Smooth muscle cell (in vitro differentiated cells): ENCODE results near the gene COL8A2. TPM values are rescaled to one million over a fixed set of nuclear protein-coding genes. Genes with fewer than 3 reads are reported as not detected.

Experiments used
- DNase-seq: peaks from one replicate; lab custom pipeline; 2025; ENCODE audit not compliant: unreplicated experiment; lab: John Stamatoyannopoulos, UW
- H2AFZ ChIP-seq: fragments of 200-600 bp; sonication (generic); 2 replicates; pipeline ENCODE4 v1.6.0; 2016; ENCODE audit warnings: antibody characterized with exemption, low read depth, mild to moderate bottlenecking
- H3F3A ChIP-seq: fragments of 200-600 bp; sonication (generic); 2 replicates; pipeline ENCODE4 v1.6.0; 2017; ENCODE audit warnings: antibody characterized with exemption, low read depth
- H3K27ac ChIP-seq: fragments of 200-600 bp; sonication (generic); 2 replicates; pipeline ENCODE4 v1.5.1; 2016; ENCODE audit warnings: low read depth, mild to moderate bottlenecking
- H3K27me3 ChIP-seq: fragments of 200-600 bp; sonication (generic); 2 replicates; pipeline ENCODE4 v1.6.1; 2016; ENCODE audit warnings: low read depth, mild to moderate bottlenecking
- H3K36me3 ChIP-seq: fragments of 200-600 bp; sonication (generic); 2 replicates; pipeline ENCODE4 v1.5.1; 2016; ENCODE audit warnings: low read depth
- H3K4me1 ChIP-seq: fragments of 200-600 bp; sonication (generic); 2 replicates; pipeline ENCODE4 v1.5.1; 2016; ENCODE audit warnings: low read depth
- H3K4me2 ChIP-seq: fragments of 200-600 bp; sonication (generic); 2 replicates; pipeline ENCODE4 v1.6.0; 2016; ENCODE audit warnings: mild to moderate bottlenecking
- H3K4me3 ChIP-seq: fragments of 200-600 bp; sonication (generic); 2 replicates; pipeline ENCODE4 v1.5.1; 2016; ENCODE audit warnings: mild to moderate bottlenecking
- H3K79me2 ChIP-seq: fragments of 200-600 bp; sonication (generic); 2 replicates; pipeline ENCODE4 v1.6.0; 2016; ENCODE audit warnings: low read depth, mild to moderate bottlenecking
- H3K9ac ChIP-seq: fragments of 200-600 bp; sonication (generic); 2 replicates; pipeline ENCODE4 v1.6.0; 2016; ENCODE audit warnings: low read depth
- H3K9me3 ChIP-seq: fragments of 200-600 bp; sonication (generic); replicated peaks from 2 replicates; pipeline ENCODE4 v1.5.1; 2016; ENCODE audit warnings: low read depth
- H4K20me1 ChIP-seq: fragments of 200-600 bp; sonication (generic); 2 replicates; pipeline ENCODE4 v1.6.0; 2016; ENCODE audit warnings: low read depth
- CTCF ChIP-seq: fragments of 200-600 bp; sonication (generic); IDR thresholded peaks from 2 replicates; pipeline ENCODE4 v1.5.1; 2017; ENCODE audit warnings: borderline replicate concordance, mild to moderate bottlenecking, antibody characterized with exemption; ENCODE audit not compliant: insufficient read depth, poor library complexity, severe bottlenecking
- WGBS: methylation state at CpG from one replicate; pipeline ENCODE4 v1.1.7; 2016; ENCODE audit warnings: low lambda C conversion rate; 5-methylcytosine and 5-hydroxymethylcytosine counted together
- polyA plus RNA-seq: library from polyadenylated mRNA; unstranded; fragments of >200 nt; fragmentation: Nextera tagmentation; extraction: Ambion mirVana; gene quantifications from 2 replicates; pipeline ENCODE4 v1.2.1, GENCODE V29; 2016
- total RNA-seq: library from RNA; depleted of rRNA; stranded (reverse); fragments of >200 nt; gene quantifications from 2 replicates; pipeline ENCODE4 v1.2.3, GENCODE V29; 2014

The COL8A2 gene
- total and polyA plus RNA-seq, 2 experiments from 2014 or later, result 21.7 to 59.0 TPM

DNA sequence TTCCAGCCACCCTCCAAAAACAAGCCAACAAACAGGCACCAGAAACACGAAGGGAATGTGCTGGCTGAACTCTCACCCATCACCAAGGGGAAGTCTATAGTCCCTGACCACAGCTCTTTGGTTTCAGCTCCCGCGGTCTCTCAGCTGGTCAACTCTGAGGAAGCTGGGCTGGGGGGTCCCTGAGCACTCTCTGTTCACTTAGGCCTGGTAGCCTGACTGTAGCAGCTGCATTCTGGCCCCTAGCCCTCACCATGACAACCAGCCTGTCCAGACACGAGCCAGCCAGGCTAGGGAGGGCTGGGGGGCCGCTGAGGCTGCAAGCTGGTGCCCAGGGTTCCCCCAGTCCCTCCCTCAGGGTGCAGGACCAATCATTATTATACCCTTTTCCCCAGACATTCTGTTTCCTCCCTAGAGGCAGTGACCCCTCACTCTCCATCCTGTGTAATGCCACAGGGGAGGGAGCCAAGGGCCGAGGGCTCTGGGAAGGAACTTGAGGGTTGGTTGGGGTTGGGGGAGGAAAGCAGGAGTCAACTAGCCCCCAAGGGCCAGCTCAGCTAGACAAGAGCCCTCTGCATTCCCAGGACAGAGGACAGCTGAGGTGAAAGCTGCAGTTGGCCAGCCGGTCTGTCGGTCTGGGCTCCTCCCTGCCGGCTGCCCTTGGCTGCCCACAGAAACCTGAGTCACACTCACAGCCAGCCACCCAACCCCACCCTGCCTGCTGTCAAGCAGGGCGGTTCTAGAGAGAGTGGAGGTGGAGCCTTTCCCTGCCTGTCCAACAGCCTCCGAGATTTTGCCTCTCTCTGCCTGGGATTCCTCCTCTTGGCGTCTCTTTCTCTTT, 25.5 kb upstream of the COL8A2 start:
- peaks cover 8% of the 10 kb centered on the region for H3F3A ChIP-seq
- H3K27ac ChIP-seq, result peak overlapping the region; percentile 99
- H3K4me1 ChIP-seq, result peaks cover 29% of the 10 kb centered on the region
- H3K79me2 ChIP-seq, result peaks cover 35% of the 10 kb centered on the region
- no peak overlapping the region for H2AFZ ChIP-seq
- H4K20me1 ChIP-seq, result peaks cover 11% of the 10 kb centered on the region
- H3K27me3 ChIP-seq, result no peaks in the 10 kb centered on the region
- no peaks in the 10 kb centered on the region for H3K9me3 ChIP-seq
- H3K4me2 ChIP-seq, result peak overlapping the region; percentile 77
- DNase-seq, result peak; percentile 61
- no peak for TF ChIP-seq CTCF
- H3K9ac ChIP-seq, result peak overlapping the region; percentile 90
- no peaks in the 10 kb centered on the region for H3K36me3 ChIP-seq
- 13% methylated on average over 12 of the region's 12 CpGs for WGBS
- H3K4me3 ChIP-seq, result peak overlapping the region; percentile 17

GRCh38 chr1:36149973-36150295, 24.9 kb upstream of the COL8A2 start:
- H2AFZ ChIP-seq, result no peak overlapping the region
- no peak overlapping the region for H3K4me3 ChIP-seq
- TF ChIP-seq CTCF, result no peak

DNA sequence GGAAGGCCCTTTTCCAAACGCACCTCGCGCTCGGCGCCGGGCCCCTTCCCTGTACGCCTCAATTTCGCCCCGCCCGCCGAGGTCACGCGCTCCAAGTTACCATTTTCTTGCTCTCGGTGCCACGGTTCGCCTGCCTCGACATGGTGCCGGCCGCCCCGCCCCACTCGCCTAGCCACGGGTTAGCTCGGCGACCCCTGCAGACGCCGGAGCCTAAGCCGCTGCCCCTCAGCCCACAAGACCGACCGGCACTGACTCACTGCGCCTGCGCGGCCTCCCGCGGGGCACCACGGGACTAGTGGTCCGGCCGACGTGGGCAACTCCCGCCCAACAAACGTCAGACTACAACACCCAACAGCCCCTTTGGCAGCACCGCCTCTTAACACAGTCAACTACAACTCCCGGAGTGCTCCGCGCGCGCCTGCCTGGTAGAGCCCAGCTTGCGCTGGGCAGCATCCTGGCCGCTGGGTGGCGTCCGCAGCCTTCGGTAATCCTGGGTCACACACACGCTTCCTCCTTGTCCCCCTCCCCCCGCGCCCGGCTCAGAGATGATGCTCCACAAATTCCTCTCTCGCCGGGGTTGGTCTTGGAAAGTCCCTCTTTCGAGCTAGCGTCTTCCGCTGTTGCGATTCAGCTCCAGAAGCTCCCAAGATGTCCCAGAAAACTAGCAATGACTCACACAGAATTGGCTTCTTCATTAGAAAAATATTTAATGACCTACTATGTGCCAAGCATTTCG, 24.4 kb upstream of the COL8A2 start, which contains the start of gene TRAPPC3:
Gene TRAPPC3, minus strand, starts transcription at position 250 of the 736 bp plus-strand sequence. Its CDS starts 108 bp downstream, at position 142.
- peak; percentile 87 for TF ChIP-seq CTCF
- H2AFZ ChIP-seq, result peak within 1 kb of the TSS; percentile 73
- peaks cover 8% of the 10 kb centered on the region for H3F3A ChIP-seq
- no peaks in the 10 kb centered on the region for H3K9me3 ChIP-seq
- no peaks in the 10 kb centered on the region for H3K27me3 ChIP-seq
- H3K27ac ChIP-seq, result peak within 1 kb of the TSS; percentile 99
- H3K4me1 ChIP-seq, result peaks cover 19% of the 10 kb centered on the region
- H4K20me1 ChIP-seq, result peaks cover 15% of the 10 kb centered on the region
- H3K36me3 ChIP-seq, result no peaks in the 10 kb centered on the region
- peak within 1 kb of the TSS; percentile 95 for H3K9ac ChIP-seq
- WGBS, result 1% methylated on average over 62 of the region's 62 CpGs
- peak within 1 kb of the TSS; percentile 77 for H3K4me3 ChIP-seq
- DNase-seq, result peak; percentile 97
- peaks cover 40% of the 10 kb centered on the region for H3K79me2 ChIP-seq
- peak within 1 kb of the TSS; percentile 94 for H3K4me2 ChIP-seq

More at GRCh38 chr1:36149973-36150295, 24.9 kb upstream of the COL8A2 start:
- H3K9ac ChIP-seq, result peak overlapping the region; percentile 90
- WGBS, result 29% methylated on average over 6 of the region's 6 CpGs
- H3K27me3 ChIP-seq, result no peaks in the 10 kb centered on the region
- peaks cover 11% of the 10 kb centered on the region for H4K20me1 ChIP-seq
- peaks cover 36% of the 10 kb centered on the region for H3K79me2 ChIP-seq
- DNase-seq, result no peak
- peak overlapping the region; percentile 99 for H3K27ac ChIP-seq
- H3F3A ChIP-seq, result peaks cover 8% of the 10 kb centered on the region
- H3K9me3 ChIP-seq, result no peaks in the 10 kb centered on the region
- peaks cover 23% of the 10 kb centered on the region for H3K4me1 ChIP-seq
- peak overlapping the region; percentile 68 for H3K4me2 ChIP-seq
- H3K36me3 ChIP-seq, result no peaks in the 10 kb centered on the region
